ENCODE data around the gene SLC25A10.

SLC25A10 gene

DNA sequence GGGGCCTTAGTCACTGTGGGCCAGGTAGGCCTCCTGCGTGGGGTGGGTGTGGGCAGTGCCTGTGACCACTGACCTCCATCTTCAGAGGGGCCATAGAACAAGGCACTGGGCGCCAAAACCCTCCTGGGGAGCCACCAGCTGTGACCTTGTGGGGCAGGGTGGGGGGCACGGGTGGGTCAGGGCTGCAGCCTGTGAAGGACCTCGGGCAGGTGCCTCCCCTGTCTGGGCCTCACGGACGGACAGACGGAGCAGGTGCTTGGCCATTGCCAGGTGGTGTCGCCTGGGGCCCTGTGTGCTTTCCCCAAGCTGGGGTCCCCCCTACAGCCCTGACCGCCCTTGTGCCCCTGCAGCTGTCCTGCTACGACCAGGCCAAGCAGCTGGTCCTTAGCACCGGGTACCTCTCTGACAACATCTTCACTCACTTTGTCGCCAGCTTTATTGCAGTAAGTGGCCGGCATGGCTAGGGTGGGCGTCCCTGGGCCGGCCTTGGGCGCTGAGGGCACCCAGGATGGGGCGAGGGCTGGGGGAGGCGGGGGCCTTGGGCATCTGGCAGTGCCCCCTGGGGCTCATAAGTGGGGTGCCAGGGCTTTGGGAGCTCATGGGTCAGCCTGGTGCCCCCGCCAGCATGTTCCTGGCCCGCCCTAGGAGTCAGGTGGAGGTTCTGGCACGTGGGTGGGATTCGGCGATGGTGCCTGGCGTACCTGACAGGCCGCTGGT lies 5.1 kb downstream of the SLC25A10 start:
- DNase-seq (ENCODE audit: low spot score) = no peak
- Histone ChIP-seq H3K27ac (no peak overlapping the region), H3K4me3 (no peak overlapping the region)
- TF ChIP-seq CTCF (IDR thresholded peaks at IDR 0.05) = no peak

DNA sequence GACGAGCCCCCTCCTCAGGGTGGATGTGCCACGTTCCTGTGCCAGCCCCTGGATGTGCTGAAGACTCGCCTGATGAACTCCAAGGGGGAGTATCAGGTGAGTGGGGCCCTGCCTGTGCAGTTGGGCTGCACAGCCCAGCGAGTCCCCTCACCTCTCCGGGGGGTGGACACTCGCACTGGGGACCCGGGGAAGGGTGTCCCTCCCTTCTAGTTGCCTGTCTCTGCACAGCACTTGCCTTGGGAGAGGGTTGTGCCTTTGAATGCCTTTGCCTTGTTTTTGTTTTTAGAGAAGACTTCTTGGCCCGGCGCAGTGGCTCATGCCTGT lies 5.6 kb downstream of the SLC25A10 start:
- TF ChIP-seq CTCF (IDR thresholded peaks at IDR 0.05) = no peak
- Histone ChIP-seq H3K4me3 (no peak overlapping the region), H3K27ac (no peak overlapping the region)
- DNase-seq (ENCODE audit: low spot score) = no peak

DNA sequence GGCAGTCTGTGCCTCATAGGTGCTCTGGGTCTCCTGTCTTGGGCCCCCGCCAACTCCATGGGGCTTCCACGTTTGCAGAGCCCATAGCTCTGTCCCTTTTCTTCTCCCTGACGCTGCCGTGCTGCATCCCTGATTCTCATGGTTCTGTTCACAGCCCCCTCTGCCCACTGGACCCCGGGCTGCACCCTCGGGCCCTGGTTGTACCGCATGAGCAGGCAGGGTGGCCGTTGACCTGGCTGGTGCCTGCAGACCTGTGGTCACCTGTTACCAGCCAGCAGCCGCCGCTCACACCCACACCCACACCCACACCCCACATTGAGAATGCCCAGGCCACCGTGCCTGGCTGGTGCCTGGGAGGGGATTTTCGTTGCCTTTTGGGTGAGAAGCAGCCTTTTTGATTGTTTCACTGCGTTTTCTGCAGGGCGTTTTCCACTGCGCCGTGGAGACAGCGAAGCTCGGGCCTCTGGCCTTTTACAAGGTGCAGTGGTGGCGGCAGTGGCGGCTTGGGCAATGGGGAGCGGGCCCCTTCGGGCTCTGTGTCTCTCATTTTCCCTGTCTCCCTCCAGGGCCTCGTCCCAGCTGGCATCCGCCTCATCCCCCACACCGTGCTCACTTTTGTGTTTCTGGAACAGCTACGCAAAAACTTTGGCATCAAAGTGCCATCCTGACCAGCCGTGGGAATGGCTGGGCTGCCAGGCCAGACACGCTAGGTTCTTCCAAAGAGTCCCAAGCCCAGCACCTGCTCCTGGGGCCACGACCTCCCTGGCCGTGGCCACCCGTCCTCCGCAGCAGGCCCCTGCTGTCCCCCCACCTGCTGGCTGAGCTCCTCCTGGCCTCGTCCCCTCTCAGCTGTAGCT lies 7.6 kb downstream of the SLC25A10 start:
- TF ChIP-seq CTCF (IDR thresholded peaks at IDR 0.05) = no peak
- H3K27ac ChIP-seq = no peak overlapping the region
- no peak overlapping the region for H3K4me3 ChIP-seq
- no peak for DNase-seq (ENCODE audit: low spot score)

DNA sequence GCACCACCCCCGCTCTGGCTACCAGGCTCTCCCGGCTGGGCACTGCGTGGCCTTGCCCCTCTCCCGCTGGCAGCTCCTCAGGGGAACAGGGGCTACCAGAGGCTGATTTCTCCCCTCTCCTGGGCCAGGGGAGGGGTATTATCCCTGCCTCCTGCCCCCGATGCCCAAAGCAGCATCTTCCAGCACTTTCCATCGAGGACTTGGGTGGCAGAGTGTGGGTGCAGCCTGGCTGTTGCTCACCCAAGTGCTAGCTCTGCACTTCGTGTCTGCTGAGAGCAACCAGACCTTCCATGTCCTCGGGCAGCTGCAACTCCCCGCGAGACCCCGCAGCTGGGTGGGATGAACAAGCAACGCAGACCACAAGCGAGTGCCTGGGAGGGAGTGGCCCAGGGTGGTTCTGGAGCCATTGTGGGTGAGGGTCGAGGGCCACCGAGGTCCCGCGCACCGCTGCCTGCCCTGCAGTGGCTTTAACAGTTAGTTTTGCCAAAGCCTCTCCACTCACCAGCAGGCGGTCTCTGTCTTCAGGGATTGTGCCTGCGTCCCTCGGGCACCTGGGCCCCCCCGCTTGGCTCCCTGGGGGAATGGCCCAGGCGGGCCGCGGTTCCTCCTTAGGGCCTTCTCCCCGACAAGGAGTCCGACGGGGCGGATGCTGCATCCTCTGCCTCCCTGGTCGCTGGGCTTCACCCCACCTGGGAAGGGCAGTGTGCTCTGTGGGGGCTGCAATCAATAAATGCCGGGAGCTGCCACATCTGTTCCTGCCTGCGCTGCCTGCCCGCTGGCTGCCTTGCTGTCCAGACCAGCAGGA lies 8.4 kb downstream of the SLC25A10 start:
- no peak for DNase-seq (ENCODE audit: low spot score)
- H3K27ac ChIP-seq = no peak overlapping the region
- no peak overlapping the region for H3K4me3 ChIP-seq
- no peak for TF ChIP-seq CTCF (IDR thresholded peaks at IDR 0.05)

GRCh38 chr17:81722184-81723120 lies 10.4 kb downstream of the SLC25A10 start:
- Histone ChIP-seq H3K27ac (no peak overlapping the region), H3K4me3 (no peak overlapping the region)
- DNase-seq (ENCODE audit: low spot score) = no peak
- TF ChIP-seq CTCF (IDR thresholded peaks at IDR 0.05) = no peak

DNA sequence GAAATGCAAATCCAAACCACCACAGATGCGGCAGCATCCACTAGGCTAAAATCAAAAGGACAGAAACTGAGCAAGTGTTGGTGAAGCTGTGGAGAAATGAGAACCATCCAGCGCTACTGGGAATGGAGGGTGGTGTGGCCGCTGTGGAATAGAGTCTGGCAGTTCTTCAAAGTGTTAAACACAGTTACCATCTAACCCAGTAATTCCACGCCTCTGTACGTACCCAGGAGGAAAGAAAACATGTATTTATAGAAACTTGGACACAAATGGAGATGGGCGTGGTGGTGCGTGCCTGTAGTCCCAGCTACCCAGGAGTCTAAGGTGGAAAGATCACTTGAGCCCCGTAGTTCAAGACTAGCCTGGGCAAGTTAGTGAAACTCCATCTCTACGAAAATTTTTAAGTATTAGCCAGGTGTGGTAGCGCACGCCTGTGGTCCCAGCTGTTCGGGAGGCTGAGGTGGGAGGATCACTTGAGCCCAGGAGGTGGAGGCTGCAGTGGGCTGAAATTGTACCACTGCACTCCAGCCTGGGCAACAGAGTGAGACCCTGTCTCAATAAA lies 11.6 kb downstream of the SLC25A10 start:
- DNase-seq (ENCODE audit: low spot score) = no peak
- no peak for TF ChIP-seq CTCF (IDR thresholded peaks at IDR 0.05)
- H3K27ac ChIP-seq = no peak overlapping the region

More for the DNA sequence above, 11.6 kb downstream of the SLC25A10 start:
- no peak overlapping the region for H3K4me3 ChIP-seq
